GM11168 (cell line): ENCODE results near the gene PHLDB1.
"Not testable (repeated sequence)": the region's sequence is repeated elsewhere in the genome, so short reads cannot be mapped to it uniquely, and the experiment has no call there.

ENCODE experiments used
- in situ Hi-C: fragments of 300-500 bp; cut with MboI; formaldehyde crosslinking; loops from one replicate; pipeline ENCODE4 v1.12.0; 2022; ENCODE audit warnings: low sequenced_read_pairs; ENCODE audit not compliant: unreplicated experiment

PHLDB1 gene

DNA sequence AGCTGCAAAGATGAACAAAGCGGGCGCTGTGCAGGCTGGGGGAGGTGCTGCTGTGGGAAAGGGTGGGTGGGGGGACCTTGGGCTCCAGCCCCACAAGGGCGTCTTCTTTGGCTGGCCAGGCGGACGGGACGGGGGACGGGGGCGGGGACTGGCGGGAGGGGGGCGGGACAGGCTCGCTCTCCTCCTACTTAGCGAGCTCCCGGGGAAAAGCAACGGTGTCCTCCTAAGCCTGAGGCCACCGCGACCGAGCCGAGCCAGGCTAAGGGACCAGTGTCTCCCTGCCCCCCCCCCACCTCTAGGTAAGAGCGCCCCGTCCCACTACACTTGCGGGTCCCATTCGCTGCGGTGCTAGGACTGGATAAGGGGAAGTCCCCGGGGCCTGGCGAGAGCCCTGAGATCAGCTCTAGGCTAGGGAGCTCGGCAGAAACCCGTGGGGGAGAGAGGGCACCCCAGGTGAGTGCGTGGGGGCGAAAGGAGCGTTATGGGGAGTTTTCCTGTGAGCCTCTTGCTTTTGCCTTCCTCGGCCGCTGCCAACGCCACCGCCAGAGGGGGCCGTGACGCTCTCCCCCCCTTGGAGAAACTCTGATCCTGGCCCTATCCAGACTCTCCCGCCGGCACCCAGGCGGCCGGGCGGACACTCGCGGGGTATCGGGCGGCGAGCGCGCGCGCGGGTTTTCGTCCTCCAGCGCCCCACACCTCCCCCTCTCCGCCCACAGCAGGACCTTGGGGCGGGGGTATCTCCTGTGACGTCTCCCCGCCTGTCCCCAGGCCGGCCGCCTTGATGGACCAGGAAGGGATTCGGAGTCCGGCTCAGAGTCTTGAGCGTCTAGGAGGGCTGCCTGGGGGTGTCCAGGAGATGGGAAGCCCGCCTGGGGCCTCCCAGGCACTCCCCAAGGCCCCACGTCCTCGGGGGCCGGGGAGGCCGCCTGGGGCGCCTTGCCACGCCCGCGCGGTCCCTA is at the start of gene PHLDB1:
Gene PHLDB1 (plus strand): TSS at position 215 of the 959 bp plus-strand sequence. CDS start 6,222 bp downstream, outside the sequence.
- in situ Hi-C loops, result no loop called here

- in situ Hi-C loops, result loop anchor here (10.0 kb wide), 1 partner anchor 56 kb away; no protein-coding TSS in a partner anchor
These were observed 46.6 kb upstream of the PHLDB1 start for GRCh38 chr11:118560806-118561205.

GRCh38 chr11:118565051-118565450 is 42.4 kb upstream of the PHLDB1 start:
- in situ Hi-C loops, result loop anchor here (10.0 kb wide), 1 partner anchor 60 kb away; no protein-coding TSS in a partner anchor

DNA sequence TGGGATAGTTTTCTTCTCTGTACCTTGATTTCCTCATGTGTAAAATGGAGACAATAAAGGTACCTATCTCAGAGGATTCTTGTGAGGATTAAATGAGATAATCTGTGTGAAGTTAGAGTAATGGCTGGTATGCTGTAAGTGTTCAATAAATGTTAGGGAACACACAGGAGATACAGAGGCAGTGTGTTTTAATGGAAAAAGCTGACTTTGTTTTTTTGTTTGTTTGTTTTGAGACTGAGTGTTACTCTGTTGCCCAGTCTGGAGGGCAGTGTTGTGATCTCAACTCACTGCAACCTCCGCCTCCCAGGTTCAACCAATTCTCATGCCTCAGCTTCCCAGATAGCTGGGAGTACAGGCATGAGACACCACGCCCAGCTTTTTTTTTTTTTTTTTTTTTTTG is 37.7 kb upstream of the PHLDB1 start:
- in situ Hi-C loops, result loop anchor here (10.0 kb wide), 1 partner anchor 65 kb away; no protein-coding TSS in a partner anchor

- in situ Hi-C loops, result no loop called here
These were observed 36.6 kb upstream of the PHLDB1 start for GRCh38 chr11:118570787-118571186.

DNA sequence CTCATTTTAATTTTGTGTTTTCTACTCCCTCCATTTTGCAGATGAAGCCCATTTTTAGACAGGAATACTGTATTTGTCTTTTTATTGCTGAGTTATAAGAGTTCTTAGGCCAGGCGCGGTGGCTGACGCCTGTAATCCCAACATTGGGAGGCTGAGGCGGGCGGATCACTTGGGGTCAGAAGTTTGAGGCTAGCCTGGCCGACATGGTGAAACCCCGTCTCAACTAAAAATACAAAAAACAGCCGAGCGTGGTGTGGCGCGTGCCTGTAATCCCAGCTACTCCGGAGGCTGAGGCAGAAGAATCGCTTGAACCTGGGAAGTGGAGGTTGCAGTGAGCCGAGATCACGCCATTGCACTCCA is 35.7 kb upstream of the PHLDB1 start:
- in situ Hi-C loops, result not testable (repeated sequence)

DNA sequence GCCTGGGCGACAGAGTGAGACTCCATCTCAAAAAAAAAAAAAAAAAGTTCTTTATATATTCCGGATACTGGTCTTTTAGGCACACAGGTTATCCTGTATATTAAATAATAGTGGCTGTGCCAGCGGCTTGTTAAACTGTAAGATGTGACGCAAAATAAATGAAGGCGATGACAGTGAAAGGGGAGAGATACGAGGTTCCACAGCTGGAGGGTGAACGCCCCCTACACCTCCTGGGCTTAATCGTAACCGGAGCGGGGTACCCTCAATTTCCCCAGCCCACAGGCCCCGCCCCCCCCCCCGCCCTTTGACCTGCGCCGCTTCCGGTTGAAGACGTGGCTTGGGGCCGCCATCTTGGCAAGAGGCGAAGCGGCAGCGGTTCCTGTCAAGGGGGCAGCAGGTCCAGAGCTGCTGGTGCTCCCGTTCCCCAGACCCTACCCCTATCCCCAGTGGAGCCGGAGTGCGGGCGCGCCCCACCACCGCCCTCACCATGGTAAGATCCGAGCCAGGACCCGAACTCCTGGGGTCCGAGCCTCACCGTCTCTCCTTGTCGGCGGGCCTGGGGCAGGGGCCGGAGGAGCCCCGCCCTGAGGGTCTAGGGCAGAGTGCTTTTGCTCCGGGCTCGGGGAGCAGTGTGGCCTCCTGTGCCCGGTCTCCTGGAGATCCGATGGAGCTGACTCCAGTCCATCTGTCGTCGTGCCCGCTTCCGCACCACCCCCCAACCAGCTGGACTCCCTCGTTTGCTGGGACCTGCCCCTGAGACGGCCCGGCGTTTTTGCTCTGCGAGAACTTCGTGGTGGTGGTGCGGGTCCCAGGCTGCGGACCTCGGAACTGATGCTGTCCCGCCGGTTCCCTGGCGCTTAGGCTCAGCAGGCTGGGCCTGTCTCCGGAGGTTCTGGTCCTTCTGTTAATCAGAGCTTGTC is 35.1 kb upstream of the PHLDB1 start, which contains the start of gene ARCN1:
Gene ARCN1 (plus strand): TSS at position 349 of the 920 bp plus-strand sequence. CDS start 139 bp downstream, at position 488.
- in situ Hi-C loops, result no loop called here

GRCh38 chr11:118572981-118573550 is 34.3 kb upstream of the PHLDB1 start:
- in situ Hi-C loops, result no loop called here

DNA sequence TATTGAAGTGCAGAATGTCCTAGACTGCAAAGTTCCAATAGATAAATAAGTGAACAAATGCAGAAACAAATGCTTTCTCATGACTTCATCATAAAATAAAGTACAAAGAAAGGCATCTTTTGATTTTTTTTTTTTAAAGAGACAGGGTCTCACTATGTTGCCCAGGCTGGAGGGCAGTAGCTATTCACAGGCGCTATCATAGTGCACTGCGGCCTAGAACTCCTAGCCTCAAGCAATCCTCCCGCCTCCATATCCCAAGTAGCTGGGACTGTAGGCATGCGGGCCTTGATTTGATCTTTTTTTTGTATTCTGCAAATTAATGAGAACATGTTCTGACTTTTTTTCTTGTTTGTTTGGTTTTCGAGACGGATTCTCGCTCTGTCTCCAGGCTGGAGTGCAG is 32.8 kb upstream of the PHLDB1 start:
- in situ Hi-C loops, result no loop called here

DNA sequence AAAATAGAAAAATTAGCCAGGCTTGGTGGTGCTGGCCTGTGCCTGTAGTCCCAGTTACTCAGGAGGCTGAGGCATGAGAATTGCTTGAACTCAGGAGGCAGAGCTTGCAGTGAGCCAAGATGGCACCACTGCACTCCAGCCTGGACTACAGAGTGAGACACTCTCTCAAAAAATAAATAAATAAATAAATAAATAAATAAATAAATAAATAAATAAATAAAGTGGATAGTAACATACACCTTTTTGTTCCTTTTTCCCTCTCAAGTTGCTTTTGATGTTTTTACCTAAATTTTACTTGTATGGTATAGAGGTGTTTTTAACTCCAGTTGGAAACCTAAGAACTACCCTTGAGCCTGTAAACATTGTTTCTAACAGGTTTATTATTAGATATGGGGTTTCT is 29.4 kb upstream of the PHLDB1 start:
- in situ Hi-C loops, result not testable (repeated sequence)

- in situ Hi-C loops, result no loop called here
These were observed 26.4 kb upstream of the PHLDB1 start for GRCh38 chr11:118581057-118581456.

GRCh38 chr11:118587952-118588351 is 19.5 kb upstream of the PHLDB1 start:
- in situ Hi-C loops, result no loop called here

DNA sequence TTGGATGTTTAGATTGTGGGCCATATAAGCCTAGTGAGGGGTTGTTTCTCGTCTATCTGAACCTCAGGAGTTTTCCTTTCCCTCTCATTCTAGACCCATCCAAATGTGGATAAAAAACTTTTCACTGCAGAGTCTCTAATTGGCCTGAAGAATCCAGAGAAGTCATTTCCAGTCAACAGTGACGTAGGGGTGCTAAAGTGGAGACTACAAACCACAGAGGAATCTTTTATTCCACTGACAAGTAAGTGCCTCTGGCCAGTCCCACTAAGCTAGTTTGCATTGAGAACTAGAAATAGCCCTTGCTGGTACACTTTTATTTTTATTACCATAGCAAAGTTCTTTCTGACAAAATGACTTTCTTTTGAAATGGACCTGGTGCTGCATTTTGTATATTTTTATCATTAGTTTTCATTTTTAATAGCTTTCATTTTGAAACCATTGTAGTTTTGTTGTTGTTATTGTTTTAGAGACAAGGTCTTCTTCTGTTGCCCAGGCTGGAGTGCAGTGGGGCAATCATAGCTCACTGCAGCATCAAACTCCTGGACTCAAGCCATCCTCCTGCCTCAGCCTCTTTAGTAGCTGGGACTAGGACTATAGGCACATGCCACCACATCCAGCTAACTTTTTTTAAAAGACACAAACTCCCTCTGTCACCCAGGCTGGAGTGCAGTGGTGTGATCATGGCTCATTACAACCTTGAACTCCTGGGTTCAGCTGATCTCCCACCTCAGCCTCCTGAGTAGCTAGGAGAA is 14.6 kb upstream of the PHLDB1 start:
- in situ Hi-C loops, result no loop called here

DNA sequence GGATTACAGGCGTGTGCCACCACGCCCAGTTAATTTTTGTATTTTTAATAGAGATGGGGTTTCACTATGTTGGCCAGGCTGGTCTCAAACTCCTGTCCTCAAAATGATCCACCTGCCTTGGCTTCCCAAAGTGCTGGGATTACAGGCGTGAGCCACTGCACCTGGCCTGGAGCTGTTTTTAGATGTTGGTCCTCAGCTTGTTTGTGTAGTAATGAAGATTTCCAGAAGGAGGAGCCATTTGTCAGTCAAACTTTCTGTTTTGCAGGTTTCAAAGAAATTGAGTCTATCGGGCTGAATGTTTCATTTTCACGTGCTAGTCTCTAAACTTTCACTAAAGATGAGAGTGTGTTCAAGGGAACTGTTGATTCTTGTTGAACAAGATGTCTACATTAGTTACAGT is 12.4 kb upstream of the PHLDB1 start:
- in situ Hi-C loops, result not testable (repeated sequence)

DNA sequence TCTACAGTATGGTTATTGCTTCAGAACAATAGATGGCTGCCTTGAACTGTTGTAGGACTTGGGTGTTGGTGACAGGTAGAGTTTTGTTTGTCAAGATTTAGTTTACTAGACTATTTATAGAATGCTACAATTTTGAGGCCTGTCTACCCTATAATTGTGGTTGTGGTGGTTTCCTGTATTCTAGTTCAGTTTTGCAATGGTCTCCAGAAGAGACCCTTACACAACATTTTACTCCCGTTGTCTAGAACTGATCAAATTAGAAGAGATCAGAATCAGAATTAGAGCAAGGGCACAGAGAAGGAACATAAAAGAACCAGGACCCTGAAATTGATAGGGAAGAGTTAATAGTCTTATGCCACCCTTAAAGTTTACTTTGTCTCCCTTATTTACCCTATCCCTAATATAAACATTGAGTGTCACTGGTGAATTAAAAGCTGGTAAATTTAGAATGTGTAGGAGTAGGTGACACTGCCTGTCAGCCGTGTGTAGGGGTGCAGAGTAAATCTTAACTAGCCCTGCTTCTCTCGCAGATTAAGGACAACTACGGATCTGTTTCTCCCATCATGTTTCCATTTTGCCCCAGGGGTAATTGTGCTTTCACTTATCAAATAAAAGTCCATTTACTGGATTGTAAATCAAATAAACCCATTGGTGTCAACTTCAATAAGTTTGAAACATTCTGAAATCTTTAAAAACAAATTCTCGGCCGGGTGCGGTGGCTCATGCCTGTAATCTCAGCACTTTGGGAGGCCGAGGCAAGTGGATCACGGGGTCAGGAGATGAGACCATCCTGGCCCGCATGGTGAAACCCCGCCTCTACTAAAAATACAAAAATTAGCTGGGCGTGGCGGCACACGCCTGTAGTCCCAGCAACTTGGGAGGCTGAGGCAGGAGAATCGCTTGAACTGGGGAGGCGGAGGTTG is 10.9 kb upstream of the PHLDB1 start:
- in situ Hi-C loops, result no loop called here

- in situ Hi-C loops, result no loop called here
These were observed 9.9 kb upstream of the PHLDB1 start for GRCh38 chr11:118597556-118597955.

GRCh38 chr11:118602331-118602730 is 5.1 kb upstream of the PHLDB1 start:
- in situ Hi-C loops, result no loop called here

DNA sequence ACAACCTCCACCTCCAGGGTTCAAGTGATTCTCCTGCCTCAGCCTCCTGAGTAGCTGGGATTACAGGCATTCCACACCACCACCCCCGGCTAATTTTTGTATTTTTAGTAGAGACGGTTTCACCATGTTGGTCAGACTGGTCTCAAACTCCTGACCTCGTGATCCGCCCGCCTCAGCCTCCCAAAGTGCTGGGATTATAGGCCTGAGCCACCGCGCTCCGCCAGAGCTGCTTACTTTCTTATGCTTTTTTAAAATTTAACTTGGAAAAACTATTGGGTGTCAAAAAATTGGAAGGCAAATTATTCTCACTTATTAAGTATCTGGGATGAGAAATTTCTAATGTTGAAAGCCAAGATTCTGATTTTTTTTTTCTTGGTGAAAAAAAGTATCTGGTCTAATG is 3.7 kb upstream of the PHLDB1 start:
- in situ Hi-C loops, result not testable (repeated sequence)

- in situ Hi-C loops, result no loop called here
These were observed 2.8 kb upstream of the PHLDB1 start for GRCh38 chr11:118604566-118604965.
